GM23338 (cell line): ENCODE results near the gene ZCCHC2. TPM values are rescaled to one million over a fixed set of nuclear protein-coding genes. Genes with fewer than 3 reads are reported as not detected.

Experiments
- ATAC-seq: fragments of 200-7000 bp; cut with Tn5 transposase; 3 replicates; pipeline ENCODE4 v1.9.1; 2020
- DNase-seq: peaks from one replicate; pipeline ENCODE4 v3.0.0-alpha.2; 2015; ENCODE audit warnings: low spot score
- H2AFZ ChIP-seq: fragments of 200-600 bp; sonication (generic); 2 replicates; pipeline ENCODE4 v1.8.0; 2016; ENCODE audit warnings: antibody characterized with exemption, mild to moderate bottlenecking, moderate library complexity
- H3F3A ChIP-seq: fragments of 200-600 bp; sonication (generic); replicated peaks from 2 replicates; pipeline ENCODE4 v1.8.0; 2017; ENCODE audit warnings: antibody characterized with exemption, mixed run types, low read depth
- H3K27ac ChIP-seq: fragments of 200-600 bp; sonication (generic); 2 replicates; pipeline ENCODE4 v1.6.1; 2016; ENCODE audit warnings: low read depth
- H3K27me3 ChIP-seq: fragments of 200-600 bp; sonication (generic); 2 replicates; pipeline ENCODE4 v1.8.0; 2016; ENCODE audit warnings: mild to moderate bottlenecking, mixed run types, moderate library complexity; ENCODE audit not compliant: insufficient read depth
- H3K36me3 ChIP-seq: fragments of 200-600 bp; sonication (generic); 2 replicates; pipeline ENCODE4 v1.8.0; 2016; ENCODE audit warnings: mild to moderate bottlenecking; ENCODE audit not compliant: insufficient read depth
- H3K4me1 ChIP-seq: fragments of 200-600 bp; sonication (generic); 2 replicates; pipeline ENCODE4 v1.8.0; 2016; ENCODE audit warnings: mild to moderate bottlenecking, moderate library complexity; ENCODE audit not compliant: insufficient read depth
- H3K4me2 ChIP-seq: fragments of 200-600 bp; sonication (generic); 2 replicates; pipeline ENCODE4 v1.7.1; 2017; ENCODE audit warnings: mixed run types
- H3K4me3 ChIP-seq: fragments of 200-600 bp; sonication (generic); 2 replicates; pipeline ENCODE4 v1.6.1; 2016; ENCODE audit warnings: mixed run types
- H3K79me2 ChIP-seq: fragments of 200-600 bp; sonication (generic); replicated peaks from 2 replicates; pipeline ENCODE4 v1.8.0; 2017; ENCODE audit warnings: mild to moderate bottlenecking; ENCODE audit not compliant: insufficient read depth
- H3K9me2 ChIP-seq: fragments of 200-600 bp; sonication (generic); 2 replicates; pipeline ENCODE4 v1.8.0; 2017; ENCODE audit not compliant: insufficient read depth
- H4K20me1 ChIP-seq: fragments of 200-600 bp; sonication (generic); replicated peaks from 2 replicates; pipeline ENCODE4 v1.8.0; 2017; ENCODE audit warnings: mild to moderate bottlenecking; ENCODE audit not compliant: insufficient read depth
- H3K27ac Mint-ChIP-seq: 2 replicates; pipeline ENCODE4 v1.8.0; 2020; ENCODE audit warnings: inconsistent platforms, mild to moderate bottlenecking, moderate library complexity, mixed read lengths
- H3K27me3 Mint-ChIP-seq: 3 replicates; pipeline ENCODE4 v1.8.0; 2022; ENCODE audit warnings: low read depth, mild to moderate bottlenecking, moderate library complexity, mixed read lengths, inconsistent platforms; ENCODE audit not compliant: insufficient read depth, poor library complexity
- H3K36me3 Mint-ChIP-seq: 3 replicates; pipeline ENCODE4 v1.8.0; 2021; ENCODE audit warnings: low read depth, mild to moderate bottlenecking, inconsistent platforms, moderate library complexity, mixed read lengths
- H3K4me1 Mint-ChIP-seq: 3 replicates; pipeline ENCODE4 v1.8.0; 2020; ENCODE audit warnings: mild to moderate bottlenecking, inconsistent platforms, mixed read lengths
- H3K4me3 Mint-ChIP-seq: 3 replicates; pipeline ENCODE4 v1.8.0; 2021; ENCODE audit warnings: moderate library complexity, mild to moderate bottlenecking, inconsistent platforms, mixed read lengths
- H3K9me3 Mint-ChIP-seq: 3 replicates; pipeline ENCODE4 v1.8.0; 2020; ENCODE audit warnings: moderate library complexity, mild to moderate bottlenecking, inconsistent platforms, mixed read lengths
- CREB1 ChIP-seq: fragments of 250-450 bp; sonication (Bioruptor Pico); IDR thresholded peaks from 2 replicates; pipeline ENCODE4 v1.5.0; 2020; ENCODE audit warnings: low read depth, mild to moderate bottlenecking, moderate library complexity
- CTCF ChIP-seq, 2 experiments: fragments of 200-600 bp in 1 of 2; sonication (generic) in 1 of 2; conservative IDR thresholded peaks; 2 replicates each; pipeline versions ENCODE4 v1.5.1 to v1.6.1; 2016 to 2017; ENCODE audit warnings: antibody characterized with exemption in 2 of 2, low read depth in 2 of 2, mild to moderate bottlenecking in 2 of 2, moderate library complexity in 1 of 2
- ETS1 ChIP-seq: IDR thresholded peaks from 2 replicates; pipeline ENCODE4 v1.6.1; 2016; ENCODE audit warnings: antibody characterized with exemption
- EZH2 ChIP-seq: fragments of 200-600 bp; sonication (generic); IDR thresholded peaks from one replicate; pipeline ENCODE4 v1.8.0; 2017; ENCODE audit warnings: antibody characterized with exemption, mild to moderate bottlenecking, low read depth; ENCODE audit not compliant: unreplicated experiment
- EZH2phosphoT487 ChIP-seq: fragments of 200-600 bp; sonication (generic); IDR thresholded peaks from one replicate; pipeline ENCODE4 v1.8.1; 2018; ENCODE audit warnings: antibody characterized with exemption; ENCODE audit not compliant: unreplicated experiment
- JUNB ChIP-seq: IDR thresholded peaks from one replicate; pipeline ENCODE4 v1.6.1; 2016; ENCODE audit warnings: antibody characterized with exemption; ENCODE audit not compliant: unreplicated experiment
- NANOG ChIP-seq: IDR thresholded peaks from 2 replicates; pipeline ENCODE4 v1.6.1; 2016; ENCODE audit warnings: antibody characterized with exemption, borderline replicate concordance
- POLR2AphosphoS5 ChIP-seq: IDR thresholded peaks from 2 replicates; pipeline ENCODE4 v1.6.1; 2016; ENCODE audit warnings: antibody characterized with exemption, low read depth
- REST ChIP-seq: IDR thresholded peaks from one replicate; pipeline ENCODE4 v1.6.1; 2018; ENCODE audit warnings: antibody characterized with exemption; ENCODE audit not compliant: unreplicated experiment
- STAT1 ChIP-seq: IDR thresholded peaks from one replicate; pipeline ENCODE4 v1.6.1; 2016; ENCODE audit warnings: antibody characterized with exemption; ENCODE audit not compliant: unreplicated experiment
- ZNF114 ChIP-seq: fragments of 250-450 bp; sonication (Bioruptor Pico); IDR thresholded peaks from 2 replicates; pipeline ENCODE4 v1.5.0; 2020; ENCODE audit warnings: mild to moderate bottlenecking, moderate library complexity
- ZNF331 ChIP-seq: fragments of 250-450 bp; sonication (Bioruptor Pico); IDR thresholded peaks from 2 replicates; pipeline ENCODE4 v1.5.0; 2020; ENCODE audit warnings: low read depth, mild to moderate bottlenecking, moderate library complexity
- ZNF462 ChIP-seq: fragments of 250-450 bp; sonication (Bioruptor Pico); IDR thresholded peaks from 2 replicates; pipeline ENCODE4 v1.5.0; 2020; ENCODE audit warnings: mild to moderate bottlenecking, moderate library complexity
- polyA plus RNA-seq: library from polyadenylated mRNA; unstranded; fragments of >200 nt; fragmentation: Nextera tagmentation; extraction: Ambion mirVana; gene quantifications from 2 replicates; pipeline ENCODE4 v1.2.1, GENCODE V29; 2016
- total RNA-seq: library from RNA; depleted of rRNA; stranded (reverse); fragments of >200 nt; shearing (Covaris generic); gene quantifications from 2 replicates; pipeline ENCODE4 v1.2.3, GENCODE V29; 2014

The ZCCHC2 gene
- total and polyA plus RNA-seq, 2 experiments from 2014 or later = 5.4 to 15.4 TPM

- no peaks in the 10 kb centered on the region for H4K20me1 ChIP-seq
These were observed 84.5 kb downstream of the ZCCHC2 start for GRCh38 chr18:62607302-62607701.

More at GRCh38 chr18:62607302-62607701, 84.5 kb downstream of the ZCCHC2 start:
- H3K36me3 ChIP-seq = no peaks in the 10 kb centered on the region
- no peaks in the 10 kb centered on the region for H3K79me2 ChIP-seq
- no peak overlapping the region for H3K4me3 ChIP-seq
- H3K9me3 Mint-ChIP-seq = no peaks in the 10 kb centered on the region
- H3K27me3 Mint-ChIP-seq = peaks cover 24% of the 10 kb centered on the region
- no peak for DNase-seq
- no peaks in the 10 kb centered on the region for H3K9me2 ChIP-seq
- H3K4me3 Mint-ChIP-seq = no peak overlapping the region
- H3K27me3 ChIP-seq = no peaks in the 10 kb centered on the region
- ATAC-seq = no peak
- 0 out of 2 replicates have a peak, but pooled peaks cover 6% of the 10 kb centered on the region for H3F3A ChIP-seq
- no peak overlapping the region for H3K4me2 ChIP-seq
- peaks cover 14% of the 10 kb centered on the region for H3K4me1 ChIP-seq
- TF ChIP-seq ZNF331 (no peak), ZNF114 (CRISPR knock-in tag) (no peak), JUNB (no peak), EZH2 (no peak), POLR2AphosphoS5 (no peak), CREB1 (CRISPR knock-in tag) (no peak), ETS1 (no peak), REST (no peak), EZH2phosphoT487 (no peak), NANOG (no peak), CTCF (conservative IDR thresholded peaks at IDR 0.05; ENCODE audit: low read depth in 2 of 2) (no peak), ZNF462 (no peak), STAT1 (no peak)
- H3K27ac ChIP-seq = no peak overlapping the region
- H3K4me1 Mint-ChIP-seq = peaks cover 32% of the 10 kb centered on the region
- H2AFZ ChIP-seq = peak overlapping the region; percentile 56; the same call in 1 of the 2 replicates
- no peak overlapping the region for H3K27ac Mint-ChIP-seq
- H3K36me3 Mint-ChIP-seq = no peaks in the 10 kb centered on the region
